ENCODE results near the gene WDR5. TPM values are rescaled to one million over a fixed set of nuclear protein-coding genes. Genes with fewer than 3 reads are reported as not detected.
A peak's percentile ranks its signal among the peaks of the same experiment; 100 is the strongest.

WDR5 gene
- total and polyA plus RNA-seq, 10 donors: 13.8 to 31.3 (median 19.2) TPM

GRCh38 chr9:134174073-134174449 is 38.2 kb downstream of the WDR5 start:
- Histone ChIP-seq H3K4me1 (peaks cover 9 to 43% (median 26%) of the 10 kb centered on the region in 6 donors), H3K27ac (peak overlapping the region in 2 of 8 donors; percentile 0 to 70), H3K9me3 (peaks cover 0 to 1% (median 0%) of the 10 kb centered on the region in 8 donors), H3K36me3 (no peaks in the 10 kb centered on the region), H3K4me3 (no peak overlapping the region), H3K27me3 (replicated peaks in 1 of 7) (peaks cover 0 to 56% (median 6%) of the 10 kb centered on the region in 7 donors)
- intact Hi-C loops (cut with DNase I; ENCODE audit: low total_unique reads): loop anchor here (10.0 kb wide), 1 partner anchor 151 kb away; the partner anchor contains the start of gene RXRA
- 28 to 39% (median 35%) methylated on average over 7 to 9 of the region's 9 CpGs for WGBS, 5 donors
- DNase-seq: peak; percentile 85
- no peak for TF ChIP-seq POLR2A (IDR thresholded peaks at IDR 0.05)
- TF ChIP-seq, protein P1, sequence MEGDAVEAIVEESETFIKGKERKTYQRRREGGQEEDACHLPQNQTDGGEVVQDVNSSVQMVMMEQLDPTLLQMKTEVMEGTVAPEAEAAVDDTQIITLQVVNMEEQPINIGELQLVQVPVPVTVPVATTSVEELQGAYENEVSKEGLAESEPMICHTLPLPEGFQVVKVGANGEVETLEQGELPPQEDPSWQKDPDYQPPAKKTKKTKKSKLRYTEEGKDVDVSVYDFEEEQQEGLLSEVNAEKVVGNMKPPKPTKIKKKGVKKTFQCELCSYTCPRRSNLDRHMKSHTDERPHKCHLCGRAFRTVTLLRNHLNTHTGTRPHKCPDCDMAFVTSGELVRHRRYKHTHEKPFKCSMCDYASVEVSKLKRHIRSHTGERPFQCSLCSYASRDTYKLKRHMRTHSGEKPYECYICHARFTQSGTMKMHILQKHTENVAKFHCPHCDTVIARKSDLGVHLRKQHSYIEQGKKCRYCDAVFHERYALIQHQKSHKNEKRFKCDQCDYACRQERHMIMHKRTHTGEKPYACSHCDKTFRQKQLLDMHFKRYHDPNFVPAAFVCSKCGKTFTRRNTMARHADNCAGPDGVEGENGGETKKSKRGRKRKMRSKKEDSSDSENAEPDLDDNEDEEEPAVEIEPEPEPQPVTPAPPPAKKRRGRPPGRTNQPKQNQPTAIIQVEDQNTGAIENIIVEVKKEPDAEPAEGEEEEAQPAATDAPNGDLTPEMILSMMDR (IDR thresholded peaks at IDR 0.05 in 8 of 11, conservative IDR thresholded peaks at IDR 0.05 in 3 of 11): no peak
- peak in 2 of 3 donors; percentile 42 to 55 for TF ChIP-seq POLR2AphosphoS5 (IDR thresholded peaks at IDR 0.05)

- TF ChIP-seq POLR2A (IDR thresholded peaks at IDR 0.05) (no peak), POLR2AphosphoS5 (IDR thresholded peaks at IDR 0.05) (no peak)
- TF ChIP-seq, protein P1 (IDR thresholded peaks at IDR 0.05 in 8 of 11, conservative IDR thresholded peaks at IDR 0.05 in 3 of 11): no peak
Measured at GRCh38 chr9:134174526-134175290, 38.8 kb downstream of the WDR5 start.

GRCh38 chr9:134175291-134175807 is 39.5 kb downstream of the WDR5 start:
- no peaks in the 10 kb centered on the region for H3K36me3 ChIP-seq
- H3K27me3 ChIP-seq (replicated peaks in 1 of 7): peaks cover 0 to 69% (median 13%) of the 10 kb centered on the region in 7 donors
- 49 to 71% (median 62%) methylated on average over 7 to 20 of the region's 20 CpGs for whole genome bisulfite sequencing, 5 donors
- H3K9me3 ChIP-seq: no peaks in the 10 kb centered on the region
- no peak for DNase-seq
- intact Hi-C loops (cut with DNase I; ENCODE audit: low total_unique reads): loop anchor here (10.0 kb wide), 1 partner anchor 149 kb away; the partner anchor contains the start of gene RXRA
- TF ChIP-seq, protein P1 (IDR thresholded peaks at IDR 0.05 in 8 of 11, conservative IDR thresholded peaks at IDR 0.05 in 3 of 11): no peak
- TF ChIP-seq POLR2A (IDR thresholded peaks at IDR 0.05): no peak
- no peak for TF ChIP-seq POLR2AphosphoS5 (IDR thresholded peaks at IDR 0.05)
- no peak overlapping the region for H3K4me3 ChIP-seq
- peaks cover 10 to 43% (median 26%) of the 10 kb centered on the region in 6 donors for H3K4me1 ChIP-seq
- H3K27ac ChIP-seq: peak overlapping the region in 1 of 8 donors; percentile 23

More at GRCh38 chr9:134174526-134175290, 38.8 kb downstream of the WDR5 start:
- intact Hi-C loops (cut with DNase I; ENCODE audit: low total_unique reads): loop anchor here (10.0 kb wide), 1 partner anchor 150 kb away; the partner anchor contains the start of gene RXRA
- no peak overlapping the region for H3K4me3 ChIP-seq
- H3K36me3 ChIP-seq: no peaks in the 10 kb centered on the region
- H3K9me3 ChIP-seq: no peaks in the 10 kb centered on the region
- WGBS, 5 donors: 77 to 89% (median 85%) methylated on average over 17 to 19 of the region's 19 CpGs
- peaks cover 10 to 43% (median 26%) of the 10 kb centered on the region in 6 donors for H3K4me1 ChIP-seq
- H3K27ac ChIP-seq: peak overlapping the region in 2 of 8 donors; percentile 0 to 70
- no peak for DNase-seq
- peaks cover 0 to 62% (median 13%) of the 10 kb centered on the region in 7 donors for H3K27me3 ChIP-seq (replicated peaks in 1 of 7)

All from spleen (tissue), 11 donors.